HFF-Myc (cell line): Measurements from ENCODE around the gene ETV6.

ENCODE experiments used
- DNase-seq: peaks from one replicate; pipeline ENCODE4 v3.0.0-alpha.2; 2011; ENCODE audit warnings: low read depth; ENCODE audit errors: extremely low read depth
- H3K4me3 ChIP-seq: replicated peaks from 2 replicates; pipeline ENCODE4 v1.5.1; 2011; ENCODE audit warnings: low read depth, mild to moderate bottlenecking, control low read depth, low read length
- CTCF ChIP-seq: IDR thresholded peaks from 2 replicates; pipeline ENCODE4 v1.5.1; 2012; ENCODE audit warnings: mild to moderate bottlenecking, low read depth, low read length, control low read depth; ENCODE audit errors: missing control alignments

The ETV6 gene

GRCh38 chr12:11756022-11756421, 106.5 kb downstream of the ETV6 start:
- no peak overlapping the region for H3K4me3 ChIP-seq
- no peak for TF ChIP-seq CTCF
- DNase-seq: no peak

GRCh38 chr12:11756523-11756922, 107.0 kb downstream of the ETV6 start:
- no peak for DNase-seq
- TF ChIP-seq CTCF: no peak
- H3K4me3 ChIP-seq: no peak overlapping the region

- no peak for DNase-seq
- H3K4me3 ChIP-seq: no peak overlapping the region
Measured at GRCh38 chr12:11757095-11757494, 107.6 kb downstream of the ETV6 start.

GRCh38 chr12:11757531-11757930, 108.1 kb downstream of the ETV6 start:
- H3K4me3 ChIP-seq: no peak overlapping the region
- DNase-seq: no peak
- no peak for TF ChIP-seq CTCF

More at GRCh38 chr12:11757095-11757494, 107.6 kb downstream of the ETV6 start:
- TF ChIP-seq CTCF: no peak

- no peak for TF ChIP-seq CTCF
- no peak for DNase-seq
- H3K4me3 ChIP-seq: no peak overlapping the region
Measured at GRCh38 chr12:11758087-11758486, 108.6 kb downstream of the ETV6 start.

- no peak for TF ChIP-seq CTCF
- no peak for DNase-seq
- no peak overlapping the region for H3K4me3 ChIP-seq
Measured at GRCh38 chr12:11758510-11759493, 109.3 kb downstream of the ETV6 start.

GRCh38 chr12:11759494-11759878, 110.0 kb downstream of the ETV6 start:
- no peak overlapping the region for H3K4me3 ChIP-seq
- TF ChIP-seq CTCF: no peak
- DNase-seq: no peak
